NCI-H1105 treated with DMSO at 0.1 percent for 48 hours (cell line): ENCODE data around the gene PLEKHA7.
"Not testable (repeated sequence)": the region's sequence is repeated elsewhere in the genome, so short reads cannot be mapped to it uniquely, and the experiment has no call there.

Experiments used
- DNase-seq: peaks from one replicate; lab custom pipeline; 2025; lab: John Stamatoyannopoulos, UW

PLEKHA7 gene

GRCh38 chr11:16905375-16905774 lies 108.8 kb downstream of the PLEKHA7 start:
- DNase-seq = no peak

- not testable (repeated sequence) for DNase-seq
These were observed 109.5 kb downstream of the PLEKHA7 start for GRCh38 chr11:16904761-16905160.

- DNase-seq = no peak
These were observed 111.3 kb downstream of the PLEKHA7 start for GRCh38 chr11:16902781-16903378.

GRCh38 chr11:16902182-16902581 lies 112.0 kb downstream of the PLEKHA7 start:
- no peak for DNase-seq

- no peak for DNase-seq
These were observed 113.7 kb downstream of the PLEKHA7 start for GRCh38 chr11:16900491-16900890.

- no peak for DNase-seq
These were observed 114.4 kb downstream of the PLEKHA7 start for GRCh38 chr11:16899708-16900303.

- no peak for DNase-seq
These were observed 115.8 kb downstream of the PLEKHA7 start for GRCh38 chr11:16898274-16898985.

GRCh38 chr11:16897470-16898061 lies 116.6 kb downstream of the PLEKHA7 start:
- DNase-seq = peak; percentile 96

- DNase-seq = peak; percentile 53
These were observed 117.3 kb downstream of the PLEKHA7 start for GRCh38 chr11:16896729-16897469.

GRCh38 chr11:16895306-16895705 lies 118.9 kb downstream of the PLEKHA7 start:
- no peak for DNase-seq

- no peak for DNase-seq
These were observed 120.7 kb downstream of the PLEKHA7 start for GRCh38 chr11:16893456-16894066.

GRCh38 chr11:16891964-16892363 lies 122.2 kb downstream of the PLEKHA7 start:
- no peak for DNase-seq

- DNase-seq = no peak
These were observed 123.0 kb downstream of the PLEKHA7 start for GRCh38 chr11:16891165-16891564.

GRCh38 chr11:16890442-16890841 lies 123.8 kb downstream of the PLEKHA7 start:
- DNase-seq = no peak

- DNase-seq = no peak
These were observed 124.3 kb downstream of the PLEKHA7 start for GRCh38 chr11:16889905-16890304.

GRCh38 chr11:16889010-16889409 lies 125.2 kb downstream of the PLEKHA7 start:
- not testable (repeated sequence) for DNase-seq

GRCh38 chr11:16887887-16888286 lies 126.3 kb downstream of the PLEKHA7 start:
- DNase-seq = not testable (repeated sequence)

GRCh38 chr11:16883174-16883573 lies 131.0 kb downstream of the PLEKHA7 start:
- DNase-seq = no peak

GRCh38 chr11:16881766-16882165 lies 132.4 kb downstream of the PLEKHA7 start:
- no peak for DNase-seq

- DNase-seq = no peak
These were observed 133.0 kb downstream of the PLEKHA7 start for GRCh38 chr11:16881074-16881709.

GRCh38 chr11:16880184-16880801 lies 133.9 kb downstream of the PLEKHA7 start:
- DNase-seq = no peak
